Caco-2 (cell line): ENCODE results near the gene OSMR. TPM values are rescaled to one million over a fixed set of nuclear protein-coding genes. Genes with fewer than 3 reads are reported as not detected.

Experiments
- BruUV-seq: library from RNA; stranded (reverse); fragments of 400-500 nt; replicated peaks from 2 replicates; lab custom pipeline; 2021; lab: Mats Ljungman, UMichigan
- CTCF ChIA-PET: fragments of 300-600 bp; sonication (Branson Sonifier 250); formaldehyde crosslinking; loops from one replicate; lab custom pipeline; 2022; ENCODE audit warnings: antibody characterized with exemption; lab: Charles Lee
- POLR2A ChIA-PET: fragments of 300-600 bp; sonication (Branson Sonifier 250); formaldehyde crosslinking; loops from one replicate; lab custom pipeline; 2022; ENCODE audit warnings: antibody characterized with exemption; lab: Charles Lee
- DNase-seq, 2 experiments: peaks; one replicate each; pipeline versions ENCODE4 v3.0.0 to v3.0.0-alpha.2; 2020 to 2022
- H3K27me3 ChIP-seq: replicated peaks from 2 replicates; pipeline ENCODE4 v1.6.0; 2011; ENCODE audit warnings: low read length; ENCODE audit not compliant: control insufficient read depth, insufficient read depth
- H3K36me3 ChIP-seq: 2 replicates; pipeline ENCODE4 v1.5.1; 2011; ENCODE audit warnings: low read length; ENCODE audit not compliant: control insufficient read depth, insufficient read depth
- H3K4me1 ChIP-seq: fragments of 250-450 bp; sonication (Bioruptor Pico); 2 replicates; pipeline ENCODE4 v1.5.1; 2020; ENCODE audit warnings: mild to moderate bottlenecking
- H3K4me3 ChIP-seq: 2 replicates; pipeline ENCODE4 v1.5.1; 2011; ENCODE audit warnings: low read depth, mild to moderate bottlenecking, control low read depth, low read length
- H3K9me3 ChIP-seq: fragments of 250-450 bp; sonication (Bioruptor Pico); 2 replicates; pipeline ENCODE4 v1.5.1; 2020; ENCODE audit warnings: mild to moderate bottlenecking, moderate library complexity
- H3K27ac Mint-ChIP-seq: one replicate; pipeline ENCODE4 v1.8.0; 2022; ENCODE audit warnings: mixed read lengths; ENCODE audit not compliant: unreplicated experiment
- H3K27me3 Mint-ChIP-seq: one replicate; pipeline ENCODE4 v1.8.0; 2022; ENCODE audit warnings: mixed read lengths; ENCODE audit not compliant: insufficient read depth, unreplicated experiment
- H3K36me3 Mint-ChIP-seq: one replicate; pipeline ENCODE4 v1.8.0; 2022; ENCODE audit warnings: mild to moderate bottlenecking, mixed read lengths; ENCODE audit not compliant: insufficient read depth, unreplicated experiment
- H3K4me1 Mint-ChIP-seq: one replicate; pipeline ENCODE4 v1.8.0; 2022; ENCODE audit warnings: low read depth, mixed read lengths; ENCODE audit not compliant: unreplicated experiment
- H3K4me3 Mint-ChIP-seq: one replicate; pipeline ENCODE4 v1.8.0; 2022; ENCODE audit warnings: mild to moderate bottlenecking, moderate library complexity, mixed read lengths; ENCODE audit not compliant: unreplicated experiment
- H3K9me3 Mint-ChIP-seq: one replicate; pipeline ENCODE4 v1.8.0; 2022; ENCODE audit warnings: mixed read lengths; ENCODE audit not compliant: unreplicated experiment
- intact Hi-C: fragments of 100-400 bp; cut with micrococcal nuclease; formaldehyde crosslinking; loops from one replicate; pipeline ENCODE4 v1.10.0; 2022; ENCODE audit not compliant: unreplicated experiment
- total RNA-seq: library from RNA; stranded (reverse); gene quantifications from 2 replicates; pipeline ENCODE4 v1.2.3, GENCODE V29; 2022
- TF ChIP-seq, protein P1 (sequence below), 2 experiments: fragments of 200-600 bp in 1 of 2; IDR thresholded peaks; 1 replicate in 1 of 2; 2 replicates in 1 of 2; pipeline versions ENCODE4 v1.5.1 to v1.8.0; 2011 to 2022; ENCODE audit warnings: antibody characterized with exemption in 1 of 2, control low read depth in 1 of 2, inconsistent platforms in 1 of 2, low read depth in 1 of 2, low read length in 1 of 2, mild to moderate bottlenecking in 1 of 2, moderate library complexity in 1 of 2; ENCODE audit not compliant: insufficient read depth in 1 of 2, severe bottlenecking in 1 of 2, unreplicated experiment in 1 of 2

The OSMR gene
- total RNA-seq, 1 experiment from 2014 or later = 0.11 TPM

DNA sequence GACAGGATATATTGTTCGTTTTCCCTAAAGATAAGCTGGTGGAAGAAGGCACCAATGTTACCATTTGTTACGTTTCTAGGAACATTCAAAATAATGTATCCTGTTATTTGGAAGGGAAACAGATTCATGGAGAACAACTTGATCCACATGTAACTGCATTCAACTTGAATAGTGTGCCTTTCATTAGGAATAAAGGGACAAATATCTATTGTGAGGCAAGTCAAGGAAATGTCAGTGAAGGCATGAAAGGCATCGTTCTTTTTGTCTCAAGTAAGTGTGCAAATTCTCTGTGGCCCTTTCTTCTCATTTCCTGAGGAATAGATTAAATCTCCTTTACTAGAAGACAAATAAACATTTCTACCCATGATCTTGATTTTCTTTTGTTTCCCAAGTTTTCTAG is 38.0 kb downstream of the OSMR start:
- no peaks in the 10 kb centered on the region for H3K27me3 Mint-ChIP-seq
- no peaks in the 10 kb centered on the region for H3K9me3 Mint-ChIP-seq
- TF ChIP-seq, protein P1, sequence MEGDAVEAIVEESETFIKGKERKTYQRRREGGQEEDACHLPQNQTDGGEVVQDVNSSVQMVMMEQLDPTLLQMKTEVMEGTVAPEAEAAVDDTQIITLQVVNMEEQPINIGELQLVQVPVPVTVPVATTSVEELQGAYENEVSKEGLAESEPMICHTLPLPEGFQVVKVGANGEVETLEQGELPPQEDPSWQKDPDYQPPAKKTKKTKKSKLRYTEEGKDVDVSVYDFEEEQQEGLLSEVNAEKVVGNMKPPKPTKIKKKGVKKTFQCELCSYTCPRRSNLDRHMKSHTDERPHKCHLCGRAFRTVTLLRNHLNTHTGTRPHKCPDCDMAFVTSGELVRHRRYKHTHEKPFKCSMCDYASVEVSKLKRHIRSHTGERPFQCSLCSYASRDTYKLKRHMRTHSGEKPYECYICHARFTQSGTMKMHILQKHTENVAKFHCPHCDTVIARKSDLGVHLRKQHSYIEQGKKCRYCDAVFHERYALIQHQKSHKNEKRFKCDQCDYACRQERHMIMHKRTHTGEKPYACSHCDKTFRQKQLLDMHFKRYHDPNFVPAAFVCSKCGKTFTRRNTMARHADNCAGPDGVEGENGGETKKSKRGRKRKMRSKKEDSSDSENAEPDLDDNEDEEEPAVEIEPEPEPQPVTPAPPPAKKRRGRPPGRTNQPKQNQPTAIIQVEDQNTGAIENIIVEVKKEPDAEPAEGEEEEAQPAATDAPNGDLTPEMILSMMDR (IDR thresholded peaks at IDR 0.05; ENCODE audit: insufficient read depth in 1 of 2, low read depth in 1 of 2, low read length in 1 of 2, severe bottlenecking in 1 of 2, unreplicated experiment in 1 of 2) = no peak
- H3K9me3 ChIP-seq = no peaks in the 10 kb centered on the region
- H3K4me1 Mint-ChIP-seq = no peaks in the 10 kb centered on the region
- no peaks in the 10 kb centered on the region for H3K36me3 Mint-ChIP-seq
- BruUV-seq = no TSS peak
- no peak for DNase-seq
- POLR2A ChIA-PET = no interaction called here
- no peak overlapping the region for H3K4me3 Mint-ChIP-seq
- H3K27ac Mint-ChIP-seq = no peak overlapping the region
- H3K4me1 ChIP-seq = no peaks in the 10 kb centered on the region
- no peak overlapping the region for H3K4me3 ChIP-seq
- no peaks in the 10 kb centered on the region for H3K27me3 ChIP-seq
- intact Hi-C loops = no loop called here
- CTCF ChIA-PET = no interaction called here
- no peaks in the 10 kb centered on the region for H3K36me3 ChIP-seq

DNA sequence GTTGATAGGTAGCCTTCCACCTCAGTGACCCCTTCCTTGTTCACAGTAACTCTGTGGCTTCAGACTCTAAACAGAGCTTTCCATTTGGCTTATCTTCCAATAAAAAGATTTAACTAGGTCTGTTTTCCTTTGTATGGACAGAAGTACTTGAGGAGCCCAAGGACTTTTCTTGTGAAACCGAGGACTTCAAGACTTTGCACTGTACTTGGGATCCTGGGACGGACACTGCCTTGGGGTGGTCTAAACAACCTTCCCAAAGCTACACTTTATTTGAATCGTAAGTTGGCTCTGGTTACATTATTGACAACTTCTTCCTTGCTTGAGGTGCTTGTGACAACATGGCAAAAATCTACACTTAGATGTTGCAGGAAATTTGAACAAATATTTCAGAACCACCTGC is 39.4 kb downstream of the OSMR start:
- Histone ChIP-seq H3K27me3 (no peaks in the 10 kb centered on the region), H3K9me3 (no peaks in the 10 kb centered on the region), H3K36me3 (no peaks in the 10 kb centered on the region), H3K4me3 (no peak overlapping the region), H3K4me1 (no peaks in the 10 kb centered on the region)
- DNase-seq = no peak
- ChIA-PET POLR2A (no interaction called here), CTCF (no interaction called here)
- Mint-ChIP-seq H3K27me3 (peaks cover 5% of the 10 kb centered on the region), H3K4me3 (no peak overlapping the region), H3K27ac (no peak overlapping the region), H3K36me3 (no peaks in the 10 kb centered on the region), H3K9me3 (no peaks in the 10 kb centered on the region), H3K4me1 (no peaks in the 10 kb centered on the region)
- BruUV-seq = no TSS peak
- intact Hi-C loops = no loop called here
- TF ChIP-seq, protein P1 (IDR thresholded peaks at IDR 0.05; ENCODE audit: insufficient read depth in 1 of 2, low read depth in 1 of 2, low read length in 1 of 2, severe bottlenecking in 1 of 2, unreplicated experiment in 1 of 2) = no peak

DNA sequence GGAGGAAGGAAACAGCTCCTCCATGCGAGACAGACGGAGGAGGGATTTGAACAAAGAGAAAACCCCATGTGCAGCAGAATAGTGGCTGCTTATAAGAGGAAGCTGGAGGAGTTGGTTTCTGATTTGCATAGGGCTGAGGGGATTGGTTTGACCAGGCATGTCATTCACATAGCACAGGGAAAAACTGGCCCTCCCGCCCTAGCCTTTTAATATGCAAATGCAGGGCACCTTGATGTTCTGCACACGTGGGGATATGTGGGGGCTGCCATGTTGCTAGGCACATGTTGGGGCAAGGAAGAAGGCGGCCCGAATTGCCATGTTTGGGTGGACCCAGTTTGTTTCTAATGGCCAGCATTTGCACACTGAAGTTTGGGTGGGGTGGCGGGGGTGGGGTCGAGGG is 42.2 kb downstream of the OSMR start:
- intact Hi-C loops = no loop called here
- no peaks in the 10 kb centered on the region for H3K9me3 Mint-ChIP-seq
- H3K9me3 ChIP-seq = no peaks in the 10 kb centered on the region
- CTCF ChIA-PET = no interaction called here
- POLR2A ChIA-PET = no interaction called here
- no peaks in the 10 kb centered on the region for H3K4me1 ChIP-seq
- no peak overlapping the region for H3K27ac Mint-ChIP-seq
- TF ChIP-seq, protein P1 (IDR thresholded peaks at IDR 0.05; ENCODE audit: insufficient read depth in 1 of 2, low read depth in 1 of 2, low read length in 1 of 2, severe bottlenecking in 1 of 2, unreplicated experiment in 1 of 2) = no peak
- H3K27me3 Mint-ChIP-seq = peaks cover 5% of the 10 kb centered on the region
- BruUV-seq = no TSS peak
- no peaks in the 10 kb centered on the region for H3K36me3 ChIP-seq
- no peaks in the 10 kb centered on the region for H3K27me3 ChIP-seq
- H3K4me1 Mint-ChIP-seq = no peaks in the 10 kb centered on the region
- no peak for DNase-seq
- H3K4me3 Mint-ChIP-seq = no peak overlapping the region
- H3K36me3 Mint-ChIP-seq = no peaks in the 10 kb centered on the region
- H3K4me3 ChIP-seq = no peak overlapping the region
